Measurements from ENCODE around the gene SNRK. TPM values are rescaled to one million over a fixed set of nuclear protein-coding genes. Genes with fewer than 3 reads are reported as not detected.

SNRK gene
- total and polyA plus RNA-seq, 2 experiments from 2014 or later, result 5.5 to 18.8 TPM

DNA sequence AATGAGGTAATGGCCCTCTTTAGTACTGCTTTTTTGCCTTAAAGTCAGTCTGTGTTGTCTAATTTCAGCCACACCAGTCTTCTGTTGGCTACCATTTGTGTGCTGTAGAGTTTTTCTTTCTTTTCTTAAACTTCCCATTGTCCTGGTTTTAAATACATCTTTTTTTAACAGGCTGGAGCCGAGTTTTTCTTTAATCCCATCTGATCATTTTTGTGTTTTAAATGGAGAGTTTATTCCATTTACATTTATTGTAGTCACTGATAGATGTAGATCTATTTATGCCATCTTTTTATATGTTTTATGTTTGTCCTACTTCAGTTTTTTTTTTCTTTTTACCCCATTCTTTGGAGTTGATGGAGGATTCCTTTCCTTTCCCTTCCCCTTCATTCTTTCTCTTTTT, 49.5 kb downstream of the SNRK start:
- Mint-ChIP-seq H3K36me3 (ENCODE audit: low read depth) (peaks cover 70% of the 10 kb centered on the region), H3K9me3 (peaks cover 40% of the 10 kb centered on the region), H3K27ac (no peak overlapping the region), H3K4me3 (no peak overlapping the region), H3K4me1 (0 out of 3 replicates have a peak, but pooled peaks cover 2% of the 10 kb centered on the region), H3K27me3 (ENCODE audit: insufficient read depth, low read depth, poor library complexity) (no peaks in the 10 kb centered on the region)
- Histone ChIP-seq H3K27ac (ENCODE audit: low read depth) (no peak overlapping the region), H2AFZ (no peak overlapping the region), H3K9me2 (ENCODE audit: insufficient read depth) (no peaks in the 10 kb centered on the region), H4K20me1 (replicated peaks; ENCODE audit: insufficient read depth) (no peaks in the 10 kb centered on the region), H3F3A (replicated peaks; ENCODE audit: low read depth) (no peaks in the 10 kb centered on the region), H3K79me2 (replicated peaks; ENCODE audit: insufficient read depth) (peaks cover 6% of the 10 kb centered on the region), H3K36me3 (ENCODE audit: insufficient read depth) (peaks cover 14% of the 10 kb centered on the region), H3K4me3 (no peak overlapping the region), H3K4me1 (ENCODE audit: insufficient read depth) (no peaks in the 10 kb centered on the region), H3K27me3 (ENCODE audit: insufficient read depth) (no peaks in the 10 kb centered on the region), H3K4me2 (no peak overlapping the region)
- DNase-seq (ENCODE audit: low spot score) (no peak), ATAC-seq (no peak)
- TF ChIP-seq JUNB (IDR thresholded peaks at IDR 0.05; ENCODE audit: unreplicated experiment) (no peak), NANOG (IDR thresholded peaks at IDR 0.05; ENCODE audit: borderline replicate concordance) (no peak)

DNA sequence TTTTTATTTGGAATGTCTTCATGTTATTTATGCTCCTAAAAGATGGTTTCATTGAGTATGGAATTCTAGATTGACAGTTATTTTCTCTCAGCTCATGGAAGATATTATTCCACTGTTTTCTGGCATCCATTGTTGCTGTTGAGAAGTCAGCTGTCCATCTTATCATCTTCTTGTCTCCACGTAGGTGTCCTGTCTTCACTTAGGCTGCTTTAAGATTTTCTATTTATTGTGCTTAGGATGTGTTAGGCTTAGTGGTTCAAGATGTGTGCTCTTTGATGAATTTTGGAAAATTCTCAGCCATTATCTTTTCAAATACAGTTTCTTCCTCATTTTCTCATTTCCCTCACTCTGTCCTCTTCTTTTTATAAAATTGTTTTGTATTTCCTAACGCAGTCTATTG, 52.0 kb downstream of the SNRK start:
- ATAC-seq (no peak), DNase-seq (ENCODE audit: low spot score) (no peak)
- H3K36me3 Mint-ChIP-seq (ENCODE audit: low read depth), result peaks cover 63% of the 10 kb centered on the region
- Histone ChIP-seq H3F3A (replicated peaks; ENCODE audit: low read depth) (no peaks in the 10 kb centered on the region), H4K20me1 (replicated peaks; ENCODE audit: insufficient read depth) (no peaks in the 10 kb centered on the region), H3K79me2 (replicated peaks; ENCODE audit: insufficient read depth) (no peaks in the 10 kb centered on the region; the same call in 1 of the 2 replicates), H3K36me3 (ENCODE audit: insufficient read depth) (peaks cover 14% of the 10 kb centered on the region), H3K9me2 (ENCODE audit: insufficient read depth) (no peaks in the 10 kb centered on the region), H3K27ac (ENCODE audit: low read depth) (no peak overlapping the region), H3K4me1 (ENCODE audit: insufficient read depth) (peaks cover 3% of the 10 kb centered on the region; the same call in 1 of the 2 replicates), H3K4me2 (no peak overlapping the region), H2AFZ (no peak overlapping the region), H3K4me3 (no peak overlapping the region), H3K27me3 (ENCODE audit: insufficient read depth) (no peaks in the 10 kb centered on the region)
- H3K27me3 Mint-ChIP-seq (ENCODE audit: insufficient read depth, low read depth, poor library complexity), result no peaks in the 10 kb centered on the region
- H3K27ac Mint-ChIP-seq, result no peak overlapping the region
- no peak overlapping the region for H3K4me3 Mint-ChIP-seq
- H3K4me1 Mint-ChIP-seq, result peaks cover 14% of the 10 kb centered on the region
- TF ChIP-seq EZH2 (IDR thresholded peaks at IDR 0.05; ENCODE audit: low read depth, unreplicated experiment), result no peak
- TF ChIP-seq POLR2AphosphoS5 (IDR thresholded peaks at IDR 0.05; ENCODE audit: low read depth), result no peak
- TF ChIP-seq, protein P1, sequence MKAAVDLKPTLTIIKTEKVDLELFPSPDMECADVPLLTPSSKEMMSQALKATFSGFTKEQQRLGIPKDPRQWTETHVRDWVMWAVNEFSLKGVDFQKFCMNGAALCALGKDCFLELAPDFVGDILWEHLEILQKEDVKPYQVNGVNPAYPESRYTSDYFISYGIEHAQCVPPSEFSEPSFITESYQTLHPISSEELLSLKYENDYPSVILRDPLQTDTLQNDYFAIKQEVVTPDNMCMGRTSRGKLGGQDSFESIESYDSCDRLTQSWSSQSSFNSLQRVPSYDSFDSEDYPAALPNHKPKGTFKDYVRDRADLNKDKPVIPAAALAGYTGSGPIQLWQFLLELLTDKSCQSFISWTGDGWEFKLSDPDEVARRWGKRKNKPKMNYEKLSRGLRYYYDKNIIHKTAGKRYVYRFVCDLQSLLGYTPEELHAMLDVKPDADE (IDR thresholded peaks at IDR 0.05), result no peak
- peaks cover 40% of the 10 kb centered on the region for H3K9me3 Mint-ChIP-seq

DNA sequence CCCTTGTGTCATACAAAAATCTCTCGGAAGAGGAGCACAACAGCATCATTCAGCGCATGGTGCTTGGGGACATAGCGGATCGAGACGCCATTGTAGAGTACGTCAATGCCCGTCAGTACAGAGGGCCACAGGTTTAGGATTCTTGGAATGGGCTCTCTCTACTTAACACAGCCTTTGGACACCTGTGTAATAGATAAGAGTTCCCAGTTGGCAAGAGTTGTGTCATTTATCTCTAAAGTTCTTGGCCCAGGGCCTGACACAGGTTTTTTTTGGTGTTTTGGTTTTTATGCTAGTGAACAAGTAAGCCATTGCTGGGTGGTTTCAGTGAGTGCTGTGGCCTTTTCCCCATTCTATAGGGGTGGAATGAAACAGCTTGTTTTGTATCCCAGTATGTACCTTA, 54.1 kb downstream of the SNRK start:
- Mint-ChIP-seq H3K4me1 (peaks cover 28% of the 10 kb centered on the region), H3K4me3 (no peak overlapping the region), H3K36me3 (ENCODE audit: low read depth) (peaks cover 55% of the 10 kb centered on the region), H3K27ac (no peak overlapping the region), H3K9me3 (peaks cover 36% of the 10 kb centered on the region), H3K27me3 (ENCODE audit: insufficient read depth, low read depth, poor library complexity) (peaks cover 5% of the 10 kb centered on the region)
- Histone ChIP-seq H3K27me3 (ENCODE audit: insufficient read depth) (no peaks in the 10 kb centered on the region), H3K4me1 (ENCODE audit: insufficient read depth) (peaks cover 11% of the 10 kb centered on the region; the same call in 1 of the 2 replicates), H3K27ac (ENCODE audit: low read depth) (no peak overlapping the region), H3K79me2 (replicated peaks; ENCODE audit: insufficient read depth) (no peaks in the 10 kb centered on the region; the same call in 1 of the 2 replicates), H3K4me2 (no peak overlapping the region), H3K36me3 (ENCODE audit: insufficient read depth) (peaks cover 14% of the 10 kb centered on the region), H2AFZ (no peak overlapping the region), H3K4me3 (no peak overlapping the region), H3K9me2 (ENCODE audit: insufficient read depth) (no peaks in the 10 kb centered on the region), H3F3A (replicated peaks; ENCODE audit: low read depth) (no peaks in the 10 kb centered on the region), H4K20me1 (replicated peaks; ENCODE audit: insufficient read depth) (no peaks in the 10 kb centered on the region)
- ATAC-seq (no peak), DNase-seq (ENCODE audit: low spot score) (no peak)
- TF ChIP-seq, protein P1 (IDR thresholded peaks at IDR 0.05), result no peak
- no peak for TF ChIP-seq CREB1 (CRISPR knock-in tag; IDR thresholded peaks at IDR 0.05; ENCODE audit: low read depth)
- no peak for TF ChIP-seq EZH2 (IDR thresholded peaks at IDR 0.05; ENCODE audit: low read depth, unreplicated experiment)
- TF ChIP-seq NANOG (IDR thresholded peaks at IDR 0.05; ENCODE audit: borderline replicate concordance), result no peak
- TF ChIP-seq POLR2AphosphoS5 (IDR thresholded peaks at IDR 0.05; ENCODE audit: low read depth), result no peak
- TF ChIP-seq JUNB (IDR thresholded peaks at IDR 0.05; ENCODE audit: unreplicated experiment), result no peak
- TF ChIP-seq EZH2phosphoT487 (IDR thresholded peaks at IDR 0.05; ENCODE audit: unreplicated experiment), result no peak
- TF ChIP-seq STAT1 (IDR thresholded peaks at IDR 0.05; ENCODE audit: unreplicated experiment), result no peak
- TF ChIP-seq ZNF331 (CRISPR knock-in tag; IDR thresholded peaks at IDR 0.05; ENCODE audit: low read depth), result no peak
- no peak for TF ChIP-seq ZNF114 (CRISPR knock-in tag; IDR thresholded peaks at IDR 0.05)

Data from GM23338 (cell line).